Measurements from ENCODE around the gene DPP10.

The DPP10 gene

GRCh38 chr2:114805195-114805594, 362.8 kb downstream of the DPP10 start:
- Mint-ChIP-seq H3K27me3 (no peaks in the 10 kb centered on the region), H3K36me3 (no peaks in the 10 kb centered on the region), H3K4me1 (no peaks in the 10 kb centered on the region), H3K4me3 (no peak overlapping the region), H3K9me3 (no peaks in the 10 kb centered on the region), H3K27ac (no peak overlapping the region)
- DNase-seq: no peak
- CTCF ChIA-PET: no interaction called here

GRCh38 chr2:114810092-114810491, 367.7 kb downstream of the DPP10 start:
- no peaks in the 10 kb centered on the region for H3K36me3 Mint-ChIP-seq
- no peak for DNase-seq
- CTCF ChIA-PET: no interaction called here
- no peaks in the 10 kb centered on the region for H3K27me3 Mint-ChIP-seq
- H3K4me3 Mint-ChIP-seq: no peak overlapping the region
- no peak overlapping the region for H3K27ac Mint-ChIP-seq
- H3K4me1 Mint-ChIP-seq: no peaks in the 10 kb centered on the region
- H3K9me3 Mint-ChIP-seq: no peaks in the 10 kb centered on the region

GRCh38 chr2:114812261-114812660, 369.8 kb downstream of the DPP10 start:
- no peak for DNase-seq
- H3K27ac Mint-ChIP-seq: no peak overlapping the region
- peaks cover 2% of the 10 kb centered on the region for H3K9me3 Mint-ChIP-seq
- no peaks in the 10 kb centered on the region for H3K4me1 Mint-ChIP-seq
- no peaks in the 10 kb centered on the region for H3K36me3 Mint-ChIP-seq
- H3K4me3 Mint-ChIP-seq: no peak overlapping the region
- CTCF ChIA-PET: no interaction called here
- no peaks in the 10 kb centered on the region for H3K27me3 Mint-ChIP-seq

- no peak for DNase-seq
- H3K4me3 Mint-ChIP-seq: no peak overlapping the region
- CTCF ChIA-PET: no interaction called here
- no peaks in the 10 kb centered on the region for H3K27me3 Mint-ChIP-seq
- peaks cover 2% of the 10 kb centered on the region for H3K9me3 Mint-ChIP-seq
- H3K4me1 Mint-ChIP-seq: no peaks in the 10 kb centered on the region
- H3K27ac Mint-ChIP-seq: no peak overlapping the region
- H3K36me3 Mint-ChIP-seq: no peaks in the 10 kb centered on the region
Measured at GRCh38 chr2:114814355-114814754, 371.9 kb downstream of the DPP10 start.

DNA sequence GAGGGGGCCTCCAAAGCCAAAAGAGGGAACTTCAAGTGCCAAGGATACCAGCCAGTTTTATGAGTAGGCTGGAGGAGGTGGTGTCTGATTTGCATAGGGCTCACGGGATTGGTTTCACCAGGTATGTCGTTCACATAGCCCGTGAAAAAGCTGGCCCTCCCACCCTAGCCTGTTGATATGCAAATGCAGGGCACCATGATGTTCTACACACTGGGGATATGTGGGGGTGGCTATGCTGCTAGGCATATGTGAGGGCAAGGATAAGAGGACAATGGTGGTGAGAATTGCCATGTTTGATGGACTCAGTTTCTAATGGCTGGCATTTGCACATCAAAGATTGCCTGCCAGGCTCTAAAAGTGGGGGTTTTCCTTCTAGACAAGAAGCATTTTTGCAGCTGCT, 378.6 kb downstream of the DPP10 start:
- no peaks in the 10 kb centered on the region for H3K27me3 Mint-ChIP-seq
- peaks cover 2% of the 10 kb centered on the region for H3K9me3 Mint-ChIP-seq
- H3K36me3 Mint-ChIP-seq: no peaks in the 10 kb centered on the region
- no peak overlapping the region for H3K27ac Mint-ChIP-seq
- CTCF ChIA-PET: no interaction called here
- no peak for DNase-seq
- no peak overlapping the region for H3K4me3 Mint-ChIP-seq
- no peaks in the 10 kb centered on the region for H3K4me1 Mint-ChIP-seq

GRCh38 chr2:114843963-114844362, 401.5 kb downstream of the DPP10 start:
- Mint-ChIP-seq H3K4me1 (no peaks in the 10 kb centered on the region), H3K4me3 (no peak overlapping the region), H3K27me3 (no peaks in the 10 kb centered on the region), H3K9me3 (no peaks in the 10 kb centered on the region), H3K36me3 (no peaks in the 10 kb centered on the region), H3K27ac (no peak overlapping the region)
- DNase-seq: no peak
- CTCF ChIA-PET: no interaction called here

- Mint-ChIP-seq H3K4me1 (no peaks in the 10 kb centered on the region), H3K27me3 (no peaks in the 10 kb centered on the region), H3K27ac (no peak overlapping the region), H3K4me3 (no peak overlapping the region), H3K9me3 (peaks cover 2% of the 10 kb centered on the region), H3K36me3 (no peaks in the 10 kb centered on the region)
- CTCF ChIA-PET: no interaction called here
- no peak for DNase-seq
Measured at GRCh38 chr2:114857196-114857595, 414.8 kb downstream of the DPP10 start.

DNA sequence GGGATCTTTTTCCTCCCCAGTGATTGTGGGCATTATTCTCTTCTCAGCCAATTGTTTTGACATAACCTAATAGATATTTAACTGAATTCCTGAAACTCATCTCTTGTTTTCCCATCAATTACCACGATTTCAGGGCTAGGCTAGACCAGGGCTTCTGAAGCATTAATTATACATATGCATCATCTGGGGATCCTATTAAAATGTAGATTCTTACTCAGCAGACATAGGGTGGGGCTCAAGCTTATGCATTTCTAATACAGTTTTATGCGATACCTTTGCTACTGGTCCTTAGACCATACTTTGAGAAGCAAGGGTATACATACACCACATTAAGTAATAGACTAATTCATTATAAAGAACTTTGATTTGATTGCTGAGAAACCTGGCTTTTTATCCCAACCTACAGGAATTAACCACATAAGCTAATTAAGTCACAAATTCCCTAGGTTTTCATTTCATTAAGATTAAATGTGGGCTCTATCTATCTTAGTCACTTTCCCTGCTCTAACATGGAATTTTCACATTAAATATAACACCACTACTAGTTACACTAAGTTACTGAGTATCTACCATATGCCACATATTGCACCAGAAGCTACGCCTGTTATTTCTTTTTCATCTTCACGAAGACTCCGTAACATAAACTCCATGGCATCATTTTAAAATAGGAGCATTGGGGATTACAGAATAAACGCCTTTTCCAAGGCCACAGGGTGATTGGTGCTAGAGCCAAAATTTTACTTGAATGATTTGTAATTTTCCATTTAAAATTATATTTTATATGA, 417.5 kb downstream of the DPP10 start:
- H3K9me3 Mint-ChIP-seq: peaks cover 2% of the 10 kb centered on the region
- H3K27me3 Mint-ChIP-seq: no peaks in the 10 kb centered on the region

DNA sequence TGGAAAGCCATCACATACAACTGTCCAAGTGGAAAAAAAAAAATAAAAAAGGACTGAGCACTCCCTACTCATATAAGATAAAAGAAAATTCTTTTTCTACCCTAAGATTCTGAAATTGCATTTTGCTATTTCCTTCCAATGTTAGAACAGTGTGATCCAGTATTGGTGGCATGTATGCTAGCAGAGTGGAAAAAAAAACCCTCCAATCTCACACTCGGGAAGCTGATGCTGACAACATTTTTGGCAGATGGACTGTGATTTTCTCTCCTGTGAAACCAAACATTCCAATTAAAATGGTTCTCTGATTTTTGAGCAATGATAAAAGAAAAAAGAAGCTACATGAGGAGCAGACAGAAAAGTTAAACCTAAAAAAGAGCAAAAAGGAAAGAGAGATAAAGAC, 419.8 kb downstream of the DPP10 start:
- no peak overlapping the region for H3K27ac Mint-ChIP-seq
- H3K9me3 Mint-ChIP-seq: peaks cover 2% of the 10 kb centered on the region
- CTCF ChIA-PET: no interaction called here
- H3K4me3 Mint-ChIP-seq: no peak overlapping the region
- H3K27me3 Mint-ChIP-seq: no peaks in the 10 kb centered on the region
- no peak for DNase-seq
- no peaks in the 10 kb centered on the region for H3K4me1 Mint-ChIP-seq
- no peaks in the 10 kb centered on the region for H3K36me3 Mint-ChIP-seq

More for the DNA sequence above, 417.5 kb downstream of the DPP10 start:
- CTCF ChIA-PET: no interaction called here
- Mint-ChIP-seq H3K4me3 (no peak overlapping the region), H3K27ac (no peak overlapping the region), H3K36me3 (no peaks in the 10 kb centered on the region), H3K4me1 (no peaks in the 10 kb centered on the region)
- no peak for DNase-seq

DNA sequence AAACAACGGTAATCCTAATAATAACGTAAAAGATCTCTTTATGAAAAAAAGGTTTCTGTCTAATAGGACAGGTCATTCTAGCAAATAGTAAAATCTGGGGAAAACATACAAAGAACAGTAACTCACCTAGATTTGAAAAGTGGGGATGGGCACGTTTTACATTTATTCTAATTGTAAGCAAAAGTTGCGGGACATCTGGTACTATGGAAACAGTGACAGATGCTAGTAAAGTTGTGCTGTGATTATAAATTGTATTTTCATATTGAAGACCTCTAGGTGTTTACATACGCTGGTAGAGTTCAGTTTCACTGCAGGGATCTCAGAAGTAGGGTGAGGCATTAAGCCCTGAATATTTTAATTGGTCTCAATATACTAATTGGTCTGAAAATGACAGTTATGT, 422.5 kb downstream of the DPP10 start:
- H3K4me3 Mint-ChIP-seq: no peak overlapping the region
- CTCF ChIA-PET: no interaction called here
- no peaks in the 10 kb centered on the region for H3K36me3 Mint-ChIP-seq
- no peaks in the 10 kb centered on the region for H3K27me3 Mint-ChIP-seq
- no peak for DNase-seq
- H3K9me3 Mint-ChIP-seq: peaks cover 2% of the 10 kb centered on the region
- H3K4me1 Mint-ChIP-seq: no peaks in the 10 kb centered on the region
- no peak overlapping the region for H3K27ac Mint-ChIP-seq

- no peak for DNase-seq
- CTCF ChIA-PET: interaction anchor here (0.9 kb wide), 1 partner anchor 77 kb away, joined by 3 read pairs; no protein-coding TSS in a partner anchor
- no peaks in the 10 kb centered on the region for H3K4me1 Mint-ChIP-seq
- H3K27me3 Mint-ChIP-seq: no peaks in the 10 kb centered on the region
- no peaks in the 10 kb centered on the region for H3K36me3 Mint-ChIP-seq
- no peak overlapping the region for H3K4me3 Mint-ChIP-seq
- H3K27ac Mint-ChIP-seq: no peak overlapping the region
- H3K9me3 Mint-ChIP-seq: no peaks in the 10 kb centered on the region
Measured at GRCh38 chr2:114880046-114880445, 437.6 kb downstream of the DPP10 start.

GRCh38 chr2:114919985-114920384, 477.5 kb downstream of the DPP10 start:
- Mint-ChIP-seq H3K9me3 (peaks cover 2% of the 10 kb centered on the region), H3K27me3 (no peaks in the 10 kb centered on the region), H3K4me3 (no peak overlapping the region), H3K36me3 (no peaks in the 10 kb centered on the region), H3K27ac (no peak overlapping the region), H3K4me1 (no peaks in the 10 kb centered on the region)
- CTCF ChIA-PET: no interaction called here
- no peak for DNase-seq

DNA sequence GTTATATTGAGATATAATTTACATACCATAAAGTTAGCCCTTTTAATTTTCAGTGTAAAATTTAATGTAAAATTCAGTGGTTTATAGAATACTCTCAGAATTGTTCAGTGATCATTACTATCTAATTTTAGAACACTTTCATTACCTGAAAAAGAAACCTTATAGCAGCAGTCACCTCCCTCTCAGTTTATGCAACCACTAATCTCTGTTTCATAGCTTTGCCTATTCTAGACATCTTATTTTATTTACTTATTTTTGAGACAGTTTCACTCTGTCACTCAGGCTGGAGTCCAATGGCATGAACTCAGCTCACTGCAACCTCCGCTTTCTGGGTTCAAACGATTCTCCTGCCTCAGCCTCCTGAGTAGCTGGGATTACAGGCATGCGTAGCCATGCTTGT, 479.6 kb downstream of the DPP10 start:
- Mint-ChIP-seq H3K27me3 (no peaks in the 10 kb centered on the region), H3K4me3 (no peak overlapping the region), H3K4me1 (no peaks in the 10 kb centered on the region), H3K27ac (no peak overlapping the region), H3K9me3 (no peaks in the 10 kb centered on the region), H3K36me3 (no peaks in the 10 kb centered on the region)
- CTCF ChIA-PET: no interaction called here
- DNase-seq: no peak

DNA sequence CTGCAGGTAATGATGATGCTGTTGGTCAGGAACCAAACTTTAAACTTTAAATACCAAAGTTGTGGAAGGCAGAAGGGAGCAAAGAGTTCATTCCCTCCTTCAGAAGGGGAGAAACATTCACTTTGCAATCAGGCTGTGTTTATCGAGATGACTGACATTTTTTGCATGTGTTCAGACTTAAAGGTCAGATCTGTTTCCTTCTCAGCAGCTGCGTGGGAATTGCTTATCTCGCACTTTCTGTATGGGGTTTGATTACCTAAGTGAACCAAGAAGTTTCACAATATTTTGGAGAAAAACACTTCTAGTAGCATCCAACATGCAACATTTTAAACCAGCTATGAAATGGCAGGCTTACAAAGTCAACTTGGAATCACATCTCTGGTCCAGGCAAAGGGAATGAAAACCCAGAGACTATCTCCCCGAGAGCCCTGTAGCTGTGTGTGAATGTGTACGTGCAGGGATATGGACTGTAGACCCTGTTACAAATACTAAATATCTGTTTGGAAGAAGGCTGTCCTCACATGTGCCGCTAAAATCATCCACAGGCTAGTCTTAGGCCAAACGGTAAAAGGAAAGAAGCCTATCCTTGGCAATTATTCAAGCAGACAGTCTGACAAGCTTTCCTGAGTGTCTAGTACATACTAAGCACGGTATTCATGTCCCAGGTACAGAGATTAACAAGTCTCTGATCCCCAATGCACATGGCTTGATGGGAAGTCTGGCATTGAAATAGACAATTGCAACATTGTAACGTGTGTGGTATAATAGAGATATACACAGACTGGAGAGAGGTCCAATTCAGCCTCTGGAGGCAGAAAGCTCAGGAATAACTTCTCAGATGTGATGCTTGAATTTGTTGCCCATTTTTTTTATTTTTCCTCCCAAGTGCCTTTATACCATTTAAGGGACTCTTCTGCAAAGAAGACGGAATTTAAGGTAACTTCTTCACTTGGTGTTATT, 483.1 kb downstream of the DPP10 start:
- Mint-ChIP-seq H3K27me3 (no peaks in the 10 kb centered on the region), H3K36me3 (no peaks in the 10 kb centered on the region), H3K4me1 (no peaks in the 10 kb centered on the region), H3K4me3 (no peak overlapping the region), H3K9me3 (peaks cover 4% of the 10 kb centered on the region), H3K27ac (no peak overlapping the region)
- DNase-seq: no peak
- CTCF ChIA-PET: no interaction called here

- H3K4me3 Mint-ChIP-seq: no peak overlapping the region
- no peak for DNase-seq
Measured at GRCh38 chr2:114926303-114926702, 483.9 kb downstream of the DPP10 start.

More at GRCh38 chr2:114926303-114926702, 483.9 kb downstream of the DPP10 start:
- Mint-ChIP-seq H3K27ac (no peak overlapping the region), H3K4me1 (no peaks in the 10 kb centered on the region), H3K27me3 (no peaks in the 10 kb centered on the region), H3K9me3 (peaks cover 9% of the 10 kb centered on the region), H3K36me3 (no peaks in the 10 kb centered on the region)
- CTCF ChIA-PET: no interaction called here

Data from activated naive CD4-positive, alpha-beta T cell treated with anti-CD3 and anti-CD28 coated beads, Interleukin-2, amount 10 ng/mL, durations not matched to agents 7 days and 5 days (primary cell).